HS-5 (cell line): ENCODE results near the gene CERK.

Experiments used
- DNase-seq: peaks from one replicate; pipeline ENCODE4 v3.0.0-alpha.2; 2012; ENCODE audit warnings: low read depth

The CERK gene

DNA sequence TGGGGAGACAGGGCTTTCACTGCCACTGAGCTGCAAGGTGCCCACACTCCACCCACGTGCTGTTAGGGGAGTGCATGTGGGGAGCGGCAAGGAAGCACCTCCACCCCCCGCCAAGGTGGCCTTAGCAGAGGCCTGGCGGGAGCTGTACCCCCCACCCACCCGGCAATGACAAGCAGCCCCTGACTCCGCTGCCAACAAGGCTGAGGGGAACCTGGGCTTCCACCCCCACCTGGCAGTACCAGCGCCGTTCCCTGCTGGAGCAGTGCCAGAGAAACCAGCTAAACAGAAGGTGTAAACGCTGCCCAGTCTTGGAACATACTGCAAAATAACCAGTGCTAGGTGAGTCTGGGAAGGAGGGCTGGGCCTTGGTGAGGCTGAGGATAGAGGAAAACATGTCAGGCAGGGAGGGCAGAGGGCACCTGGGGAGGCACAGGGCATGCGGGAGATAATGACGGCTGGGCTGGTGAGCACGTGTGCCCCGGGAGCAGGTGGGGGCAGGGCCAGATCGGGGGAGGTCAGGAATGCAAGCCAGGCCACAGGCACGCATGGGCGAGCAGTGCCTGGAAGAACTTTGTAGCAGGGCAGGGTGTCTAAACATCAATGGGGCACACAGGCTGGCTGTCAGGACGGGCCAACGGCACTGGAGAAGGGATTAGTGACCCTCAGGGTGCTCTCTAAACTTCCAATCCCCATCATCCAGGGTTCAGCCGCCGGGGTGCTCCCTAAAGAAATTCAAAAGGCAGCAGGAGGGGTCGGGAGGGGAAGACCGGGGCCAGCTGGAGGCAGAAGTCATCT is 6.6 kb downstream of the CERK start:
- no peak for DNase-seq

DNA sequence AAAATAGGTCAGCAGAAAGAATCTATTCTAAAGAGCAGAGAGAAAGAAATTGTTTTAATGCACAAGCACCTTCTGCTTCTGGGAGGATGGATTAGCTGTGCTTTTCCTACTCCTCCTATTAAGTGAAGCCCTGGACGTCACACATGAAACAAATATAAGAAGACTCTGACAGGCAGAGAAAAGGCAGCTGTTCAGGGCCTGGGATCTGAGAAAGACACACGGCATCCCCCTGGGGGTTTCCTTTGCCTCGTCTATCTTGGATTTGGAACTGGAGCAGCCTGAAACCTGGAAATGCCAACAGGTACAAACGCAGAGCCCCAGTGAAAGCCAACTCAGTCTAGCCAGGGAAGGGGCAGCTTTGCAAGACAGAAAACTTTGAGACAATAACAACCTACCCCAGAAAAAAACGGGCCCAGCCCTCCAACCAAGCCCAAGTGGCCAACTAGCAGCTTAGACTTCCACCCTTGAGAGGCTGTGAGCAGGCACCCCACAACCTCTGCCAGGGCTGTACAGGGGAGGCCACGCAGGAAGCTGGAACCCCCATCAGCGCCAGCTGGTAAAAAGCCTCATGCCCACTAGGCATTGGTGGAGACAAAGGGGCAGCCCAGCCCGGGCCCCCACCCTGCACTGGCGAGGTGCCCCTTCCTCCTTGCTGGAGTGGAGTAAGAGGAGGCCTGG is 7.3 kb downstream of the CERK start:
- DNase-seq: no peak

DNA sequence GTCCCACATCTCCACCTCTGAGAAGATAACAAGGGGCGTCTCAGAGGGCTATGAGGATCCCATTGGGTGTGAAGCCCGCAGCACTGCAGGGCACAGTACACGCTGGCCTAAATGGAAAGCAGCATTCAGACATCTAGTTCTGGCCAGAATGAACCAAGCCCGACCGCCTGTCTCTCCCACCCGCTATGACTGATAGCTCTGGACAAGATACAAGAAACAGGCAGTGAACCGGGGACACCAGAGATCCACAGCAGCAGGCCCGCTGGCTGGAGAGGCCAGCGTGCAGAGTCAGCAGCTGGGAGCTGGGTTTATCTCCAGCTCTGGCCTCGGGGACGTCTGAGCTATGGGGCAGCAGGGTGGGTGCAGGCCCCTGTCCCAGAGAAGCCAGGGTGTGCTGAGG is 9.6 kb downstream of the CERK start:
- DNase-seq: no peak

DNA sequence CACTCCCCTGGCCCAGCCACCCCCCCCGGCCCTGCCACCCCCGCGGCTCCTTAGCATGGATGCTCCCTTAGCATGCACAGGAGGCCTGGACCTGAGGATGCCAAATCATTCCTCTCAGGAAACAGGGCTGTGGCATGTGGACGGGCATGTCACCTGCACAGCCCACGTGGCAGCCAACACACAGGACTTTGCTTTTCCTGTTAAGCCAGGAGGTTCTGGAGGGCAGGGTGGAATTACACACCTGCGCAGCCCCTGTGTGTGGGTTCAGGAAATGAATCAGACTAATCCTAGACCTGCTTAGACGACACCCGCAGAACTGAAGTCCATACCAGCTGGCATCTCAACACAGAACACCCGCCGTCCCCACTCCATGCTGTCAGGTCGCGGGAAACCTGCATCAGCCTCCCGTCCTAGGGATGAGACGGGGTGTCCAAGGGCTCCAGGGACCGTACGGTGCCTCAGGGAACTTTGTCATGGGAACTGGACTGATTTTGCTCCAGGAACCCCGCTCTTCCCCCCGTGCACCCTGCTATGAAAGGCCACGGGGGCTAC is 10.2 kb downstream of the CERK start:
- DNase-seq: no peak

DNA sequence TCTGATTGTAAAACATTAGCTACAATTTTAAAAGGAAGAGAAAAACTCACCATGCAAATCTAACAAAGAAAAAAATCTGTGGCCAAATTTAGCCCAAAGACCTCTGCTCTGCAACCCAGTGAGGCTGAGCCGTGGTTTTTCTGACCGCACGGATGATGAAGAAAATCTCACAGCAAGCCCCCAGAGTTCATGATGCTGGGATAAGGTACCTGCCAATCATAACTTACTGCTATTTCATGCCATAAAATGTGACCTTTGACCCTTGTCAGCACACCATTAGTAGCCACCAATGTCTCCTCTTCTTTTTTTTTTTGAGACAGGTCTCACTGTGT is 11.1 kb downstream of the CERK start:
- no peak for DNase-seq

DNA sequence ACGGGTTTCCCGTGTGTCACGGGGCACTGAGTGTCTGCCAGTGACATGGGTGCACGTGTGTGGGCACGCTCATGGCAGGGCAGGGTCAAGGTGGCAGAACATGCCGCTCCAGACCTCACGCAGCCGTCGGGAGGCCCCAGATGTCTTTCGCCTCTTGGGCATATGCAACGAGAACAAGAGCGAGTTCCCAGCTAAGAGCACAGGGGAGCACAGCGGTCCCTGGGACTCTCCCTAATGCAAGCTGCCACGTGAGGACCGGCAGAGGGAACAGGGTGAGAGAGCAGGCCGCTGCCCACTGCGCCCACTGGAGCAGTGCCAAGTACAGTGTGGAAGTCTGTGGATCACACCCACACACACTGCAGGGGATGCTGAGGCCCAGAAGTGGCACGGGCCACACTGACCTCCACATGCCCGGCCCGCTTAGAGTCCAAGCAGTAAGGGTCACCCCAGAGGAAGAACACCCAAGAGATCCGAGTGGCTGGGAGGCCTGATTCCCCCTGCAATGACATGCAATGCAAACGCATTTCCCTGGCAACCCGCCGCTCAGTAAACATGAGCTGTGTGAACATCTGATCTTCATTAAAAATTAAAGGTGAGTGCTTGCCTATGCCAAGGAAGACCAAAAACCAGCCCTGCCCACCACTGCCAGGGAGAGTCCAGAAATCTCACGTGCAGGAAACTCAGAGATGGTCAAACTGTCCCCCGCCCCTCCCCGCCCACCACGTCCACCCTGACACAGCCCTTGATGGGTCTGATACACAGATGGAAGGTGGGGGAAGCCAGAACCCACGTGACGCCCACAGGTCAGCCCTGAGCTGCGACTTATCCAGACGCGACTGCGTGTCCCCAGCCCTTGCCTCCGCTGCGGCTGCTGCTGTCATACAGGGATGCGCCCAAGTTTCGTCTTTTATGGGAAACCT is 11.7 kb downstream of the CERK start:
- DNase-seq: no peak

DNA sequence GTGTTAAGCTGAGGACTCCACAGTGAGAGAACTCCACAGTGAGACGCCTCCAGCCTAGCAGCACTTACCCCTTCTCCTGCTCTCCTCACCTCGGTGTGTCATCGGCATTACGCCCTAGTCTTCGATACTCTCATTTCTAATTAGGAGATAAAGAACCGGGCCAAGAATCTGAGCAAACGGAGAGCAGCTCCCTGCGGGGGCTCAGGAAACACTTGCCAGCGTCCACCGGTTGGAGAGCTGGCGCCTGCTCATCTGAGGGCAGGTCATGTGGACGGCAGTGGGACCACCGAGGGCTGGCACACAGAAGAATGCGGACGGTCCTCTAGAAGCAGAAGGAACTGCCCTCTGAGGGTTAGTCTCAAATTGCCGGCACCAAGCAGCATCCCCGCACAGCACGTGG is 13.0 kb downstream of the CERK start:
- DNase-seq: no peak

DNA sequence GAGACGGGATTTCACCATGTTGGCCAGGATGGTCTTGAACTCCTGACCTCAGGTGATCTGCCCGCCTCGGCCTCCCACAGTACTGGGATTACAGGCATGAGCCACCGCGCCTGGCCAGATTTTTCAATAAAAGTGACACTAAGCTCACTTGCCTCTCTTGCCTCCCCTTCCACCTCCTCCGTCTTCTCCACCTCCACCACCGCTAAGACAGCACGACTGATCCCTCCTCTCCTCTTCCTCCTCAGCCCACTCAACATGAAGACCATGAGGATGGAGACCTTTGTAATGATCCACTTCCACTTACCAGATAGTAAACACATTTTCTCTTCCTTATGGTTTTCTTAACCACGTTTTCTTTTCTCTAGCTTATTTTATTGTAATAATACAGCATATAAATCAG is 14.2 kb downstream of the CERK start:
- DNase-seq: no peak

DNA sequence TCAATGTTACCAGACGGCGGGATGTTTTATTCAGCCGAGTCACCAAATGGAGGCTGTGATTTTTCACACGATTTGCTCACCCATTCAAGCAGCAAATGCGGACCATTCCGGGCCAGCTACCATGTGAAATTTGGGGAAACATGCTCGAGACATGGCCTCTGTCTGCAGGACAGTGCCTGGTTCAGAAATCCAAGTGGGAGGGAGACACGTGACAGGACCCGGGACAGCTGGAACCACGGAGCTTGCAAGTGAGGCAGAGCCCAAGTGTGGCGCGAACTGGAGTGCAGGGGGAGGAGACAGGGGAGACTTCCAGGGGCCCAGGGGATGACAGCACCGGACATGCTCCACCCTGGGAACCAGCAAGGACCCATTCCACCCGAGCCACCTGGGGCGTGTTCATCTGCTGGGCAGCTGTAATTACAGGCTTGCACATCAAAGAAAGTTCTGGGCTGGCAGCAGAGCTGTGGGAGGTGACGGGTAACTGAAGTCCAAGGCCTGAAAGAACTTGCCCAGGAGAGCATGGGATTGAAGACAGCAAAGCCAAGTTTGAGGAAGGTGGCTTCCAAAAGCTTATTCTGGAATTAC is 16.5 kb downstream of the CERK start:
- DNase-seq: no peak

DNA sequence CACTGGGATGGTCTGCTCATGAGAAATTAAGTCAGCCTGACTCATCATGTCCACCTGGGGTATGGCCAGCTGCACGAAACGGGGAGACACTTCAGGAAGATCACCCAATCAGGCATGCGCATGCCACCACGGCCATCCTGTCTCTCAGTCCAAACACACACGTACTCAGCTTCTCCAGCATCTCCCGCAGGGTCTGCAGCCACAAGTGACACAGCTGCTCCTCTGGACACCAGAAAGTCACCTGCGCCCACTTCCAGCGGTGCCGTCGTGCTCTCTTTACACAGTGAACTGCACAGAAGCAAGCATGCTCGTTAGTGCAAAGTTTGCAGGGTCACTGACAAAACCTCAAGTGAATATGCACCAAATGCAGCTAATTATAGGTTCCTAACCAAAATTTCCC is 18.1 kb downstream of the CERK start:
- no peak for DNase-seq

DNA sequence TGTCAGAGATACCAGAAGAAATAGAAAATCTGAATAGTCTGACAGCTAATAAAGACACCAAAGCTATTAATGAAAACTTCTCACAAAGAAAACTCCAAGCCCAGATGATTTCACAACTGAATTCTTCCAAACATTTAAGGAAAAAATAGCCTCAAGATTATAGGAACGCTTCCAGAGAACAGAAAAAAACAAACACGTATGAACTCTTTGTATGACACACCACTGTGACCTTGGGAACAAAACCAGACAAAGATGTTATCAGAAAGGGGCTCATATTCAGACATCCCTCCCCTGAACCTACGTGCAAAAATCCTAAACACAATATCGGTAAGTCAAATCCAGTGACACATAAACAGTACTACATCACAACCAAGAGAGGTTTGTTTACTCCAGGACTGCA is 23.5 kb downstream of the CERK start:
- no peak for DNase-seq

DNA sequence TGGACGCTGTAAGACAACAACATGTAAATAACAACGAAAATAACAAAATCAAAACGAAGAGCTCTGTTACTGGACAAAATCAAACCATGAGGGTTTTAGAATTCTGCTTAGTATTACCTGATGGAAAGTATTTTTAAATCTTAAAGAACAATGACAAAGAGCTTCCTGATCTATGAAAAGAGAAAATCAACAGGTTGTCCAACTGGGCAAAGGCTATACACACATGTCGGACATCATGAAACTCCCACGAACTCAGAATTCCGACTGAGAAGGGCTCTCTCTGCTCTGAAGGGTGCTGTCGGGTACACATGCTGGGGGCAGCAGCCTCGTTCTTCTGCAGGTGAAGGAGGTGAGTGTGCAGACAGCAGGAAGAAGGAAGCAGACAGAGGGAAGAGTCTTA is 25.8 kb downstream of the CERK start:
- no peak for DNase-seq

DNA sequence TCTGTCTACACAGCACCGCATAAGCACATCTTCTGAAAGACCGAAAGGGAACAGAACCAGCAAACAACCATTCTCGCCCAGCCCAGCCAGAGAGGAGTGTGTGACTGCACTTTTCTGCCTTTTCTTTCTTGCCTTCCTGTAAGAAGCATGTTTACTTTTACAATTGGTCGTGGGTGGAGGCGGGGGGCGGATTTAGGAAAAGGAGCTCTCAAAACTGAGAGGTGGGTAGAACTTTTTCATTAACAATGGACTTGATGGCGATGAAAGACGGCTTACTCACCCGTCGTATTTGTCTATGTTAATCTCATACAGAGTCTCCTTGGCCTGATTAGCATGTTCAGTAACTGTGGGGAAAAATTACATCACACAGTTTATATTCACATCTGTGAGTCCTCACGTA is 27.2 kb downstream of the CERK start:
- DNase-seq: no peak

DNA sequence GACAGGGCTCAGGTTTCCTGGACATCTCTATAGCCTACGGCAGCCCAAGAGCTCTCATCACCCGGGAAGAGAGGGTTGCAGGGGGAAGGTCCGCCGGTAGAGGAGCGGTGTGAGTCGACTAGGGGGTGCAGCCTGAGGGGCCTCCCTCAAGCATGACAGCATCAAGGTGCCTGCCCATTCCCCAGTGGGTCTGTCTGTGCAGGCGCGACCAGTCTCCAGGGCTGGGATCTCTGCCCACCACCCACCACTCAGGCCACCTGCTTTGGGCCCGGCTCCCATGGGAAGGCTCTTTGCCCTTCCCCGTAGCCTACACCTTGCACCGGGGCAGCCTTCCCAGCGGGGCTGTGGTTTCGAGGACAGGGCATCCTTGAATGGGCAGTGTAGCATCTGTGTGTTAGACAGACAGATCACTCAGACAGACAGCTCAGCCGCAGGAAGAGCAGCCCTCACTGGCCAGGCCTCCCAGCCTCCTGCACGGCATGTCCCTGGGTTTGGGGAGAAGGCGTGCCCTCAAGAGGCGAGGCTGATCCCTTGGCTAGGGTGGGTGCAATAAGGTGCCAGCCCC is 29.2 kb downstream of the CERK start:
- DNase-seq: no peak

DNA sequence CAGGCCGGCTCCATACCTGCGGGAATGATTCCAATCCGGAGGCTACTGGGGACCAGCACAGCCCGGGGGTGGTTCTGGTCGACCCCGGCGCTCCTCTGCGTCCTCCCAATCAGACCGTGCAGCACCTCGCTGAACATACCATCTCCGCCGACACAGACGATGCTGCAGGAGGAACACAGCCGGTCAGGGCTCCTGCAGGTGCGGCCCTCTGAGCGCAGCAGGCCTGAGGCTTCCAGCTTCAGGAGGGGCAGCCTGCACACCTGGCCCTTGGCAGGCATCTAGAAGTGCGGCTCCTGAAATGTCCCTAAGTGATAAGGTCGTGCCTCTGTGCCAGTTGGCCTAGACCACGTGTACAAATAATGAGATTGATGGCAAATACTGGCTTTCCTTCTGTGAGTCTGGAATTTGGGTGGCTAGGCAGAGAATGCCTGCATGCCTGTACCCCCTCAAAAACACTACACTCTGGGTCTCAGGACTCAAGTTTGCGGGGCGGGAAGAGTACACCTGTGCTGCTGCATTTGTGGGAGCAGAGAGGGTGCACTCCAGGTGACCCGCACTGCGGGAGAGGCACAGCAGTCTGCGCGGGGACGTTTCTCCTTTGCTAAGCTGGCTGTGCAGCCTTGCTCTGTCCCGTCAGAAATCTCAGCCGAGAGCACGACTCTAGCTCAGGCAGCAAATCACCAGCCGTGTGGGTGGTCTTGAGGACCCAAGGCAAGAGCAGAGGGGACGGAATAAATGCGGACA is 30.1 kb downstream of the CERK start:
- DNase-seq: no peak

DNA sequence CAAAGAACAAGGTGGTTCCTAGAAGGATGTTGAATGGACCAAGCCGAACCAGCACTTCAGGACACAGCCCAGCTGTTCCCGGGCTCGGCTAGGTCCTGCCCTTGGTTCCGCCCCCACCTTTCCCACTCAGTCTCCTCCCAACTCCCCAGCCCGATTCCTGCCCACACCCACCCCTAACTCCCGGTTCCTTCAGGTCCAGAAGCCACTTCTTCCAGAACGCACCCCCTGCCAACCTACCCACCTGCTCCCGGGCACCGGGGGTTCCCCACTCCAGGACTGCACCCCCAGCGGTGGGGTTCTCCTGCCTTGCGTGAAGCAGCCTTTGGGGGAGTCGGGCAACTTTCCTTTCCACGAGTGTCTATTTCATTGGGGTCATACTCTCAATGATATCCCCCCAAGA is 30.7 kb downstream of the CERK start:
- no peak for DNase-seq

DNA sequence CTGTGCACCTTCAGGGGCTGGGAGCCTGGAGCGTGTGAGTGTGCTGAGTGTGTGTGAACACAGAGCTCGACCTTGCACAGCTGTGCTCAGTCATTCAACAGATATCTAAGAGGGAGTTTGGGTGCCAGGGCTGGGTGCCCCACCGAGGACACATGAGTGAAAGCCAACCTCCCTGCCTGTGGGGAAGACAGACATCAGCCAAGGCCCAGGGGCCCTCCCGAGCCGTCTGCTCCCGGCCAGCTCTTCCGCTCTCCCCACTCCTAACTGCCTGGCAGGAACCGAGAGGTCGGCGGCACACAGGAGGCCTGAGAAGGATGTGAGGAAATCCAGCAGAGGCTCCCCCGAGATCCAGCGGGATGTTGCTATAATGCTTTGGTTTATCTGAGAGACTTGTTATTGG is 32.0 kb downstream of the CERK start:
- no peak for DNase-seq

DNA sequence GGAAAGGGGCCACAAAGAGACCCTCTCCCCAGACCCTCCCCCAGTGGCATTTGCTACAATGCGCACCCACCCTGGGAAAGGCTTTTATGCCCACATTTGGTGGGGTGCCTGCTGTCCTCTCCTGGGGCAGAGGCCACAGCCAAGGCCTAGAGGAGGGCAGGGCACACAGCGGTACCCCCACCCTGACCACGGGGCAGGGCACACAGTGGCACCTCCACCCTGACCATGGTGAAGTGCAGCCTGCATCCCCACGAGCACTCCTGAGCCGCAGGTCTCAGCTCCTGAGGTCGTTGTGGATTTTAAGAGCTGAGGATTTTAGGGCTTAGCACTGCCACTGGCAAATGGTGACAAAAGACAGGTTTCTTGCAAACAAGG is 34.1 kb downstream of the CERK start:
- no peak for DNase-seq

DNA sequence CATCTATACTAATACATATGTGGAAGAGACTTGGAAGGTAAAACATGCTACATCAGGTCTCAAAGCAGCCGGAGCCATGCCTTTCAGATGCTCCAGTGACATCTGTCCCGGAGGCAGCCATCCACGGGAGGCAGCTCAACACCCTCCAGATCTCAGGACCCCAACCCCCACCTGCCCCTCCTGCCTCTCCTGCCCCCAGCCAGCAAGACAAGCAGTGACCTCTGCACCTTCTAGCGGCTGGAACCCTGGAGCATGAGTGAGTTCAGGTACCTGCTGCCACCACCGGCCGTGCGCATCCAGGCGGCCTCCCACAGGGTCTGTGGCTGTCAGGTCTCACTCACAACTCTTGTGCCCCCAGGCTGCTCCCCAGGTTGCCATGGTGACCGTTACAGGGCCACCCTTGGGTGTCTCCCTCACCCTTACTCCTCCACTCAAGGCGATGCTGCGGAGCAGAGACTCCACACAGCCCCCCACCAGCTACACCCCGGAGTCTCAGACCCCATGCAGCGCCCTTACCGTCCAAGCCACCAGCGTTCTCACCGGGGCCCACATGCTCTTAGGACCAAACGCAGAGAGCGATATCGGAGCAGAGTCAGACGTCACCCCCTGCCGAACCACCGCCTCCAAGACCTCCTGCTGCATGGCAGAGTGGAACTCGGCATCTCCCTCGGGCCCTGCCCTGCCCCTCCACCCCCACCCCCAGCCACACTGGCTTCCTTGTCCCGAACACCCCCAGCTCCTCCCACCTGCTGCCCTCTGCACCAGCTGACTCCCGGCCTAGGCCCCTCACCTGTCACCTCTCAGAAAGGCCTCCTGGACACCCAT is 34.7 kb downstream of the CERK start:
- no peak for DNase-seq

DNA sequence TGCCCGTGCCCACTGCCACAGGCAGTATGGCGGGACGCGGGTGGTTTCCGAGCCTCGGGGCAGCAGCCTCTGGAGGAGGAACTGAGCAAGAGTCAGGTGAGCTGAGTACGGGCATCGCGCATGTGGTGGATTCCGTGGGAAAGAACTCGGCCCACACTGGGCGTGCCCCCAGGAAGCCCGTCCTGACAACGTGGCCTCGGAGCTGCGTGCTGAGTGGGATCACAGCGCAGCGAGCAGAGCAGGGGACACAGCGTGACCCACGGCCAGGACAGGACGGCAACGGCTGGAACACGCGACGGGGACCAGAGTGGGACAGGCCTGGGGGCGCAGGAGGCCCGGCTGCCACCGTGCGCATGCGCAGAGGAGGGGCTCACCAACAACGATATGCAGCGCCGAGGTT is 36.8 kb downstream of the CERK start:
- DNase-seq: no peak
